ENCODE data around the gene ENOX2.

GRCh38 chrX:130909469-130910136, 6.6 kb upstream of the ENOX2 start:
- TF ChIP-seq CTCF (IDR thresholded peaks at IDR 0.05) (no peak), POLR2AphosphoS5 (IDR thresholded peaks at IDR 0.05) (no peak)
